Activated naive CD8-positive, alpha-beta T cell treated with anti-CD3 and anti-CD28 coated beads, Interleukin-2, amount 10 ng/mL, durations not matched to agents 7 days and 5 days (primary cell): ENCODE measurements around the gene ARID5A. TPM values are rescaled to one million over a fixed set of nuclear protein-coding genes. Genes with fewer than 3 reads are reported as not detected.
"Not testable (repeated sequence)": the region's sequence is repeated elsewhere in the genome, so short reads cannot be mapped to it uniquely, and the experiment has no call there.

Experiments used
- ATAC-seq: fragments of 150-1000 bp; cut with Tn5 transposase; one replicate; pipeline ENCODE4 v1.10.0; 2021; ENCODE audit warnings: low read depth, moderate library complexity
- POLR2A ChIA-PET: fragments of 350-600 bp; sonication (Branson Sonifier 250); formaldehyde crosslinking; loops from one replicate; lab custom pipeline; 2021; ENCODE audit warnings: antibody characterized with exemption; lab: Charles Lee
- DNase-seq: peaks from one replicate; pipeline ENCODE4 v3.0.0; 2021
- H3K27ac Mint-ChIP-seq: one replicate; pipeline ENCODE4 v1.8.0; 2022; ENCODE audit warnings: mild to moderate bottlenecking, mixed read lengths
- H3K27me3 Mint-ChIP-seq: one replicate; pipeline ENCODE4 v1.8.0; 2022; ENCODE audit warnings: mild to moderate bottlenecking, moderate library complexity, mixed read lengths
- H3K36me3 Mint-ChIP-seq: one replicate; pipeline ENCODE4 v1.8.0; 2021; ENCODE audit warnings: mild to moderate bottlenecking, mixed read lengths
- H3K4me1 Mint-ChIP-seq: one replicate; pipeline ENCODE4 v1.8.0; 2021; ENCODE audit warnings: mixed read lengths
- H3K4me3 Mint-ChIP-seq: one replicate; pipeline ENCODE4 v1.8.0; 2022; ENCODE audit warnings: mild to moderate bottlenecking, moderate library complexity, mixed read lengths
- H3K9me3 Mint-ChIP-seq: one replicate; pipeline ENCODE4 v1.8.0; 2021; ENCODE audit warnings: mixed read lengths
- total RNA-seq, 2 experiments: library from RNA; stranded (reverse); gene quantifications; one replicate each; pipeline ENCODE4 v1.2.3, GENCODE V29; 2021

The ARID5A gene
- 10 to 100 TPM; 62.1 to 62.8 TPM for total RNA-seq

GRCh38 chr2:96536445-96537065 lies at the start of gene ARID5A:
Gene ARID5A (plus strand): TSS chr2:96536752. CDS start chr2:96536827, 75 bp downstream.
- POLR2A ChIA-PET = interaction anchor here (0.6 to 5.1 kb wide), 14 partner anchors 10 to 576 kb away, joined by 3 to 93 read pairs (median 5); no protein-coding TSS in a partner anchor
- Mint-ChIP-seq H3K4me1 (peaks cover 43% of the 10 kb centered on the region), H3K4me3 (peak within 1 kb of the TSS; percentile 93), H3K27me3 (peaks cover 2% of the 10 kb centered on the region), H3K36me3 (peaks cover 8% of the 10 kb centered on the region), H3K9me3 (no peaks in the 10 kb centered on the region), H3K27ac (peak within 1 kb of the TSS; percentile 96)
- peak; percentile 58 for ATAC-seq
- peak; percentile 90 for DNase-seq

GRCh38 chr2:96489261-96489660 lies 47.3 kb upstream of the ARID5A start:
- no peak for DNase-seq
- Mint-ChIP-seq H3K9me3 (peaks cover 4% of the 10 kb centered on the region), H3K27me3 (no peaks in the 10 kb centered on the region), H3K27ac (no peak overlapping the region), H3K36me3 (peaks cover 28% of the 10 kb centered on the region), H3K4me1 (peaks cover 46% of the 10 kb centered on the region), H3K4me3 (no peak overlapping the region)
- POLR2A ChIA-PET = no interaction called here
- no peak for ATAC-seq

GRCh38 chr2:96489663-96490062 lies 46.9 kb upstream of the ARID5A start:
- no peak overlapping the region for H3K27ac Mint-ChIP-seq
- H3K36me3 Mint-ChIP-seq = peaks cover 28% of the 10 kb centered on the region
- no peak for DNase-seq
- no peak overlapping the region for H3K4me3 Mint-ChIP-seq
- POLR2A ChIA-PET = no interaction called here
- H3K4me1 Mint-ChIP-seq = peaks cover 42% of the 10 kb centered on the region
- no peak for ATAC-seq
- H3K9me3 Mint-ChIP-seq = peaks cover 6% of the 10 kb centered on the region
- H3K27me3 Mint-ChIP-seq = no peaks in the 10 kb centered on the region

- POLR2A ChIA-PET = interaction anchor here (0.5 to 1.5 kb wide), 2 partner anchors 9 to 171 kb away, joined by 3 read pairs; no protein-coding TSS in a partner anchor
- Mint-ChIP-seq H3K4me3 (peak overlapping the region; percentile 1), H3K9me3 (peaks cover 13% of the 10 kb centered on the region), H3K4me1 (peaks cover 21% of the 10 kb centered on the region), H3K27ac (peak overlapping the region; percentile 26), H3K27me3 (no peaks in the 10 kb centered on the region), H3K36me3 (peaks cover 34% of the 10 kb centered on the region)
- ATAC-seq (peak; percentile 36), DNase-seq (no peak)
Observed at GRCh38 chr2:96491860-96492497, 44.6 kb upstream of the ARID5A start.

- POLR2A ChIA-PET = interaction anchor here (0.8 to 1.5 kb wide), 2 partner anchors 10 to 30 kb away, joined by 3 read pairs; no protein-coding TSS in a partner anchor
- Mint-ChIP-seq H3K36me3 (peaks cover 30% of the 10 kb centered on the region), H3K4me3 (no peak overlapping the region), H3K9me3 (peaks cover 13% of the 10 kb centered on the region), H3K27ac (no peak overlapping the region), H3K4me1 (peaks cover 19% of the 10 kb centered on the region), H3K27me3 (no peaks in the 10 kb centered on the region)
- DNase-seq (no peak), ATAC-seq (no peak)
Observed at GRCh38 chr2:96493072-96493471, 43.5 kb upstream of the ARID5A start.

- peaks cover 14% of the 10 kb centered on the region for H3K4me1 Mint-ChIP-seq
- POLR2A ChIA-PET = no interaction called here
- DNase-seq = no peak
Observed at GRCh38 chr2:96494188-96494587, 42.4 kb upstream of the ARID5A start.

GRCh38 chr2:96495982-96496629 lies 40.4 kb upstream of the ARID5A start:
- POLR2A ChIA-PET = no interaction called here
- no peak for ATAC-seq
- DNase-seq = no peak
- H3K36me3 Mint-ChIP-seq = peaks cover 23% of the 10 kb centered on the region
- H3K9me3 Mint-ChIP-seq = peaks cover 13% of the 10 kb centered on the region
- H3K27ac Mint-ChIP-seq = no peak overlapping the region
- H3K27me3 Mint-ChIP-seq = peaks cover 2% of the 10 kb centered on the region
- H3K4me1 Mint-ChIP-seq = peaks cover 9% of the 10 kb centered on the region
- H3K4me3 Mint-ChIP-seq = no peak overlapping the region

More at GRCh38 chr2:96494188-96494587, 42.4 kb upstream of the ARID5A start:
- no peak for ATAC-seq
- H3K9me3 Mint-ChIP-seq = peaks cover 13% of the 10 kb centered on the region
- no peak overlapping the region for H3K4me3 Mint-ChIP-seq
- H3K27me3 Mint-ChIP-seq = no peaks in the 10 kb centered on the region
- no peak overlapping the region for H3K27ac Mint-ChIP-seq
- H3K36me3 Mint-ChIP-seq = peaks cover 24% of the 10 kb centered on the region

GRCh38 chr2:96498021-96498431 lies 38.5 kb upstream of the ARID5A start:
- Mint-ChIP-seq H3K36me3 (peaks cover 21% of the 10 kb centered on the region), H3K4me3 (no peak overlapping the region), H3K9me3 (peaks cover 13% of the 10 kb centered on the region), H3K4me1 (peaks cover 16% of the 10 kb centered on the region), H3K27me3 (peaks cover 3% of the 10 kb centered on the region), H3K27ac (no peak overlapping the region)
- DNase-seq (no peak), ATAC-seq (no peak)
- POLR2A ChIA-PET = no interaction called here

GRCh38 chr2:96498611-96499010 lies 37.9 kb upstream of the ARID5A start:
- H3K27me3 Mint-ChIP-seq, H3K27ac Mint-ChIP-seq, POLR2A ChIA-PET, DNase-seq, ATAC-seq, H3K4me3 Mint-ChIP-seq: not testable (repeated sequence)
- peaks cover 16% of the 10 kb centered on the region for H3K4me1 Mint-ChIP-seq
- H3K9me3 Mint-ChIP-seq = peaks cover 13% of the 10 kb centered on the region
- H3K36me3 Mint-ChIP-seq = peaks cover 18% of the 10 kb centered on the region

- Mint-ChIP-seq H3K4me3 (no peak overlapping the region), H3K27ac (no peak overlapping the region), H3K27me3 (peaks cover 3% of the 10 kb centered on the region), H3K36me3 (peaks cover 15% of the 10 kb centered on the region), H3K9me3 (peaks cover 8% of the 10 kb centered on the region), H3K4me1 (peaks cover 16% of the 10 kb centered on the region)
- DNase-seq (no peak), ATAC-seq (no peak)
- POLR2A ChIA-PET = interaction anchor here (0.6 kb wide), 1 partner anchor 159 kb away, joined by 7 read pairs; no protein-coding TSS in a partner anchor
Observed at GRCh38 chr2:96499061-96499960, 37.2 kb upstream of the ARID5A start.

- ATAC-seq = no peak
Observed at GRCh38 chr2:96500385-96501066, 36.0 kb upstream of the ARID5A start.

GRCh38 chr2:96501471-96501874 lies 35.1 kb upstream of the ARID5A start:
- POLR2A ChIA-PET = interaction anchor here (0.6 kb wide), 1 partner anchor 34 kb away, joined by 5 read pairs; no protein-coding TSS in a partner anchor
- no peaks in the 10 kb centered on the region for H3K9me3 Mint-ChIP-seq
- ATAC-seq = peak; percentile 84
- peak overlapping the region; percentile 82 for H3K27ac Mint-ChIP-seq
- H3K27me3 Mint-ChIP-seq = peaks cover 3% of the 10 kb centered on the region
- H3K4me1 Mint-ChIP-seq = peaks cover 16% of the 10 kb centered on the region
- H3K36me3 Mint-ChIP-seq = peaks cover 4% of the 10 kb centered on the region
- no peak for DNase-seq
- H3K4me3 Mint-ChIP-seq = peak overlapping the region; percentile 22

More at GRCh38 chr2:96500385-96501066, 36.0 kb upstream of the ARID5A start:
- Mint-ChIP-seq H3K27me3 (peaks cover 3% of the 10 kb centered on the region), H3K4me3 (no peak overlapping the region), H3K4me1 (peaks cover 16% of the 10 kb centered on the region), H3K36me3 (peaks cover 9% of the 10 kb centered on the region), H3K9me3 (peaks cover 4% of the 10 kb centered on the region), H3K27ac (no peak overlapping the region)
- DNase-seq = no peak
- POLR2A ChIA-PET = interaction anchor here (0.6 kb wide), 1 partner anchor 160 kb away, joined by 7 read pairs; no protein-coding TSS in a partner anchor
